GF-D8 (cell line): ENCODE measurements around the gene UBXN1.

Experiments
- DNase-seq: peaks from one replicate; lab custom pipeline; 2025; lab: John Stamatoyannopoulos, UW

UBXN1 gene

GRCh38 chr11:62645946-62646824, 32.7 kb downstream of the UBXN1 start, which contains the start of gene GANAB:
Gene GANAB, minus strand, starts transcription at chr11:62646613. Its CDS starts 14 bp downstream, at chr11:62646599.
- peak; percentile 87 for DNase-seq

- no peak for DNase-seq
Measured at GRCh38 chr11:62645671-62645945, 33.3 kb downstream of the UBXN1 start.

GRCh38 chr11:62644220-62644619, 34.7 kb downstream of the UBXN1 start:
- no peak for DNase-seq

- no peak for DNase-seq
Measured at GRCh38 chr11:62632492-62632891, 46.4 kb downstream of the UBXN1 start.

GRCh38 chr11:62627713-62628112, 51.2 kb downstream of the UBXN1 start:
- no peak for DNase-seq
